ENCODE data around the gene OR8K3. TPM values are rescaled to one million over a fixed set of nuclear protein-coding genes. Genes with fewer than 3 reads are reported as not detected.

The OR8K3 gene
- polyA plus RNA-seq, 2 of the 4 experiments (the other 2 are of a cell fraction), result not detected

DNA sequence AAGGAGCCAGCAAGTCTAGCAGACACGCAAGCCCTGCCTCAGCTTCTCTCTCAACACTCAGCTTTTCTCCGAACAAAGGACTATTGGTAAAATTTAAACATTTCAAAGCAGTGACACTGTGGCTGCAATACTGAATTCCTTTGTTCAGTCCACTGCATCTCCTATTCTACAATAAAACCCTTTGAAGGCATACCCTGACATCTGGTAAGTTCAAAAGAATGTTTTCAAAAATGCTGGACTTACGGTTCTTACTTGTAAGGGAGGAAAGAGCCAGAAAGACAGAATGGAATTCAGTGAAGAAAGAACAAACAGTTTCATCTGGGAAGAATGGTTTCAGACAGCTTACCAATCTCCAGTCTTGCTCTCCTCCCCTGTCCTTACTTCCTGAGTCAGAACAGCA lies 18.2 kb downstream of the OR8K3 start:
- H3K27ac ChIP-seq, result no peak overlapping the region
- no peak for ATAC-seq
- WGBS (ENCODE audit: missing lambda C conversion rate), result 48% methylated on average over 3 of the region's 3 CpGs
- TF ChIP-seq MAZ (IDR thresholded peaks at IDR 0.05; ENCODE audit: borderline replicate concordance, low read depth, low read length), result no peak
- TF ChIP-seq, protein P1, sequence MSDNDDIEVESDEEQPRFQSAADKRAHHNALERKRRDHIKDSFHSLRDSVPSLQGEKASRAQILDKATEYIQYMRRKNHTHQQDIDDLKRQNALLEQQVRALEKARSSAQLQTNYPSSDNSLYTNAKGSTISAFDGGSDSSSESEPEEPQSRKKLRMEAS (IDR thresholded peaks at IDR 0.05), result no peak
- no peak for TF ChIP-seq HOXB13 (CRISPR knock-in tag; IDR thresholded peaks at IDR 0.05; ENCODE audit: low read depth)
- TF ChIP-seq, protein P2, sequence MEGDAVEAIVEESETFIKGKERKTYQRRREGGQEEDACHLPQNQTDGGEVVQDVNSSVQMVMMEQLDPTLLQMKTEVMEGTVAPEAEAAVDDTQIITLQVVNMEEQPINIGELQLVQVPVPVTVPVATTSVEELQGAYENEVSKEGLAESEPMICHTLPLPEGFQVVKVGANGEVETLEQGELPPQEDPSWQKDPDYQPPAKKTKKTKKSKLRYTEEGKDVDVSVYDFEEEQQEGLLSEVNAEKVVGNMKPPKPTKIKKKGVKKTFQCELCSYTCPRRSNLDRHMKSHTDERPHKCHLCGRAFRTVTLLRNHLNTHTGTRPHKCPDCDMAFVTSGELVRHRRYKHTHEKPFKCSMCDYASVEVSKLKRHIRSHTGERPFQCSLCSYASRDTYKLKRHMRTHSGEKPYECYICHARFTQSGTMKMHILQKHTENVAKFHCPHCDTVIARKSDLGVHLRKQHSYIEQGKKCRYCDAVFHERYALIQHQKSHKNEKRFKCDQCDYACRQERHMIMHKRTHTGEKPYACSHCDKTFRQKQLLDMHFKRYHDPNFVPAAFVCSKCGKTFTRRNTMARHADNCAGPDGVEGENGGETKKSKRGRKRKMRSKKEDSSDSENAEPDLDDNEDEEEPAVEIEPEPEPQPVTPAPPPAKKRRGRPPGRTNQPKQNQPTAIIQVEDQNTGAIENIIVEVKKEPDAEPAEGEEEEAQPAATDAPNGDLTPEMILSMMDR (IDR thresholded peaks at IDR 0.05), result no peak
- no peak for TF ChIP-seq EHF (CRISPR knock-in tag; IDR thresholded peaks at IDR 0.05)
- TF ChIP-seq MYC (IDR thresholded peaks at IDR 0.05; ENCODE audit: borderline replicate concordance, low read length), result no peak
- no peak for TF ChIP-seq CHD2 (IDR thresholded peaks at IDR 0.05; ENCODE audit: low read length, partially characterized antibody)
- TF ChIP-seq, protein P3, sequence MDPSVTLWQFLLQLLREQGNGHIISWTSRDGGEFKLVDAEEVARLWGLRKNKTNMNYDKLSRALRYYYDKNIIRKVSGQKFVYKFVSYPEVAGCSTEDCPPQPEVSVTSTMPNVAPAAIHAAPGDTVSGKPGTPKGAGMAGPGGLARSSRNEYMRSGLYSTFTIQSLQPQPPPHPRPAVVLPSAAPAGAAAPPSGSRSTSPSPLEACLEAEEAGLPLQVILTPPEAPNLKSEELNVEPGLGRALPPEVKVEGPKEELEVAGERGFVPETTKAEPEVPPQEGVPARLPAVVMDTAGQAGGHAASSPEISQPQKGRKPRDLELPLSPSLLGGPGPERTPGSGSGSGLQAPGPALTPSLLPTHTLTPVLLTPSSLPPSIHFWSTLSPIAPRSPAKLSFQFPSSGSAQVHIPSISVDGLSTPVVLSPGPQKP (IDR thresholded peaks at IDR 0.05; ENCODE audit: low read depth, low read length), result no peak
- ChIA-PET CTCF (no interaction called here), POLR2A (no interaction called here)
- no peak overlapping the region for H3K4me2 ChIP-seq
- no peaks in the 10 kb centered on the region for H3K9me3 ChIP-seq
- no peak for FAIRE-seq
- no peak for DNase-seq (ENCODE audit: low read depth in 1 of 2, low spot score in 1 of 2)
- H3K4me3 ChIP-seq, result no peak overlapping the region
- H3K4me1 ChIP-seq, result no peaks in the 10 kb centered on the region

DNA sequence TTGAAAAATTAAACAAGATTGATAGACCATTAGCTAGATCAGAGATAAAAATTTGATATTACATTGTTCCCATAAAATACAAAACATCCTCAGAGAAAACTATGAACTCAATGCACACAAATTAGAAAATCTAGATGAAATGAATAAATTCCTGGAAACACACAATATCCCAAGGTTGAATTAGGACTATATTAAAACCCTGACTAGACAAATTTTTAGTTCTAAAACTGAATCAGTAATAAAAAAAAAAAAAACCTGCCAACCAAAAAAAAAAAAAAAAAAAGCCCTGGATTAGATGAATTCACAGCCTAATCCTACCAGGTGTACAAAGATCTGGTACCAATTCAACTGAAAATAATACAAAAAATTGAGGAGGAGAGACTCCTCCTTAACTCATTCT lies 25.3 kb downstream of the OR8K3 start:
- no peak overlapping the region for H3K4me3 ChIP-seq
- H3K9me3 ChIP-seq, result no peaks in the 10 kb centered on the region
- H3K4me1 ChIP-seq, result no peaks in the 10 kb centered on the region
- ChIA-PET POLR2A (no interaction called here), CTCF (no interaction called here)
- H3K4me2 ChIP-seq, result no peak overlapping the region
- TF ChIP-seq, protein P4, sequence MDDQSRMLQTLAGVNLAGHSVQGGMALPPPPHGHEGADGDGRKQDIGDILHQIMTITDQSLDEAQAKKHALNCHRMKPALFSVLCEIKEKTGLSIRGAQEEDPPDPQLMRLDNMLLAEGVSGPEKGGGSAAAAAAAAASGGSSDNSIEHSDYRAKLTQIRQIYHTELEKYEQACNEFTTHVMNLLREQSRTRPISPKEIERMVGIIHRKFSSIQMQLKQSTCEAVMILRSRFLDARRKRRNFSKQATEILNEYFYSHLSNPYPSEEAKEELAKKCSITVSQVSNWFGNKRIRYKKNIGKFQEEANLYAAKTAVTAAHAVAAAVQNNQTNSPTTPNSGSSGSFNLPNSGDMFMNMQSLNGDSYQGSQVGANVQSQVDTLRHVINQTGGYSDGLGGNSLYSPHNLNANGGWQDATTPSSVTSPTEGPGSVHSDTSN (IDR thresholded peaks at IDR 0.05), result no peak
- TF ChIP-seq ZFP36 (IDR thresholded peaks at IDR 0.05; ENCODE audit: borderline replicate concordance, partially characterized antibody) (no peak), JUN (IDR thresholded peaks at IDR 0.05) (no peak), KDM1A (IDR thresholded peaks at IDR 0.05; ENCODE audit: low read depth) (no peak), BHLHE40 (IDR thresholded peaks at IDR 0.05; ENCODE audit: low read depth, low read length) (no peak), MAFK (IDR thresholded peaks at IDR 0.05; ENCODE audit: partially characterized antibody) (peak; percentile 28), HOXA7 (CRISPR knock-in tag; IDR thresholded peaks at IDR 0.05) (no peak), MAZ (IDR thresholded peaks at IDR 0.05; ENCODE audit: borderline replicate concordance, low read depth, low read length) (no peak)
- DNase-seq (ENCODE audit: low read depth in 1 of 2, low spot score in 1 of 2), result no peak
- FAIRE-seq, result no peak
- no peak overlapping the region for H3K27ac ChIP-seq
- no peak for ATAC-seq

DNA sequence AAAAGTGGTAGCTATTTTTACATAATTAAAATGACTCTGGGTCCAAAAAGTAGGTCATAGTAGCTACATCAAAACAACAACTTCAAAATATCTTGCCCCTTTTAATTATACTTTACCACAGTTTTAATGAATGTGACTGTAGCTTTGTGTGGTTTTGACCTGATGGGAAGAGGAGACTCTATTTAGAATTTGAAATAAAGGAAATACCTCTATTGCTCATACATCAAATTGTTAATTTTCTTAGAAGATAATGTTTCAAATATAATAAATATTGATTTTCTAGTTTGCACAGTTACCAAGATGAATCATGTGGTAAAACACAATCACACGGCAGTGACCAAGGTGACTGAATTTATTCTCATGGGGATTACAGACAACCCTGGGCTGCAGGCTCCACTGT lies 30.8 kb downstream of the OR8K3 start, which contains the start of gene OR8K1:
Gene OR8K1, plus strand, starts transcription at position 301 of the 400 bp plus-strand sequence. Its CDS starts 0 bp downstream, at position 301.
- ChIA-PET POLR2A (no interaction called here), CTCF (no interaction called here)
- no peak within 1 kb of the TSS for H3K27ac ChIP-seq
- WGBS (ENCODE audit: missing lambda C conversion rate), result 4% methylated on average over 1 of the region's 1 CpG
- DNase-seq (ENCODE audit: low read depth in 1 of 2, low spot score in 1 of 2), result no peak
- no peaks in the 10 kb centered on the region for H3K4me1 ChIP-seq
- FAIRE-seq, result no peak
- H3K4me3 ChIP-seq, result no peak within 1 kb of the TSS
- no peak within 1 kb of the TSS for H3K4me2 ChIP-seq
- no peaks in the 10 kb centered on the region for H3K9me3 ChIP-seq
- ATAC-seq, result no peak
- TF ChIP-seq KDM5A (IDR thresholded peaks at IDR 0.05) (no peak), HDAC2 (IDR thresholded peaks at IDR 0.05) (no peak), RNF2 (IDR thresholded peaks at IDR 0.05; ENCODE audit: borderline replicate concordance, low read depth) (no peak), ZFP36 (IDR thresholded peaks at IDR 0.05; ENCODE audit: borderline replicate concordance, partially characterized antibody) (no peak)
- TF ChIP-seq, protein P5, sequence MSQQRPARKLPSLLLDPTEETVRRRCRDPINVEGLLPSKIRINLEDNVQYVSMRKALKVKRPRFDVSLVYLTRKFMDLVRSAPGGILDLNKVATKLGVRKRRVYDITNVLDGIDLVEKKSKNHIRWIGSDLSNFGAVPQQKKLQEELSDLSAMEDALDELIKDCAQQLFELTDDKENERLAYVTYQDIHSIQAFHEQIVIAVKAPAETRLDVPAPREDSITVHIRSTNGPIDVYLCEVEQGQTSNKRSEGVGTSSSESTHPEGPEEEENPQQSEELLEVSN (IDR thresholded peaks at IDR 0.05; ENCODE audit: borderline replicate concordance, low read depth), result no peak
- TF ChIP-seq, protein P6, sequence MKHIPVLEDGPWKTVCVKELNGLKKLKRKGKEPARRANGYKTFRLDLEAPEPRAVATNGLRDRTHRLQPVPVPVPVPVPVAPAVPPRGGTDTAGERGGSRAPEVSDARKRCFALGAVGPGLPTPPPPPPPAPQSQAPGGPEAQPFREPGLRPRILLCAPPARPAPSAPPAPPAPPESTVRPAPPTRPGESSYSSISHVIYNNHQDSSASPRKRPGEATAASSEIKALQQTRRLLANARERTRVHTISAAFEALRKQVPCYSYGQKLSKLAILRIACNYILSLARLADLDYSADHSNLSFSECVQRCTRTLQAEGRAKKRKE (CRISPR knock-in tag; IDR thresholded peaks at IDR 0.05; ENCODE audit: low read depth), result no peak
